ENCODE measurements around the gene ZKSCAN1.

DNA sequence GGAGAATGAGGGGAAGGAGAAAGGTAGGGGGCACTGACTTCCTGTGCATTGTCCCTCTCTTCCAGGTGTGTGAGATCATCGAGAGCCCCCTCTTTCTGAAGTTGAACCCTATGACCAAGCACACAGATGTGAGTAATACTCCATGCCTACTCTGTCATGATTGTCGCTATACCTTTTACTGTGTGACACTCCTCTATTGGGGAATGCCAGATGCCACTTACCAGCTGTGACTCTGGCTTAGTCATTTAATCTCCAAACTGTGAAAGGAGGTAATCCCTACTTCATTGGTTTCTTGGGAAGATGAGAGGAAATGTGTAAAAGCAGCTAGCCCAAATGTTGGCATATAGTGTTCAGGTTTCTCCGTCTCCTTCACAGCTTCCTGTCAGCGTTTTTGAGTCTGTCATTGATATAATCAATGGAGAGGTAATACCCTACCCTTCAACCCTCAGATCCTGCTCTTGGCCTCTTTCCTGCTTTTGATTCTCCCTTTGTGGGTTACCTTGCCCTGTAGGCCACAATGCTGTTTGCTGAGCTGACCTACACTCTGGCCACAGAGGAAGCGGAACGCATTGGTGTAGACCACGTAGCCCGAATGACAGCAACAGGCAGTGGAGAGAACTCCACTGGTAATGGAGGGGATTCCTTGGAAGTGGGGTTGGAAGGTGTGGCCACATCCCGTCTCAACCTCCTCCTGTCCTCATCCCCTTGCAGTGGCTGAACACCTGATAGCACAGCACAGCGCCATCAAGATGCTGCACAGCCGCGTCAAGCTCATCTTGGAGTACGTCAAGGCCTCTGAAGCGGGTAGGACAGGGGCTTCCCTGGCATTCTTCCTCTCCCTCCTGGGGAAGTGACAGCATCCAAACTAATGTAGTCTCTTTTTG, 75.4 kb downstream of the ZKSCAN1 start:
- TF ChIP-seq EZH2 (IDR thresholded peaks at IDR 0.05; ENCODE audit: low read depth, unreplicated experiment): no peak
- TF ChIP-seq, protein P1, sequence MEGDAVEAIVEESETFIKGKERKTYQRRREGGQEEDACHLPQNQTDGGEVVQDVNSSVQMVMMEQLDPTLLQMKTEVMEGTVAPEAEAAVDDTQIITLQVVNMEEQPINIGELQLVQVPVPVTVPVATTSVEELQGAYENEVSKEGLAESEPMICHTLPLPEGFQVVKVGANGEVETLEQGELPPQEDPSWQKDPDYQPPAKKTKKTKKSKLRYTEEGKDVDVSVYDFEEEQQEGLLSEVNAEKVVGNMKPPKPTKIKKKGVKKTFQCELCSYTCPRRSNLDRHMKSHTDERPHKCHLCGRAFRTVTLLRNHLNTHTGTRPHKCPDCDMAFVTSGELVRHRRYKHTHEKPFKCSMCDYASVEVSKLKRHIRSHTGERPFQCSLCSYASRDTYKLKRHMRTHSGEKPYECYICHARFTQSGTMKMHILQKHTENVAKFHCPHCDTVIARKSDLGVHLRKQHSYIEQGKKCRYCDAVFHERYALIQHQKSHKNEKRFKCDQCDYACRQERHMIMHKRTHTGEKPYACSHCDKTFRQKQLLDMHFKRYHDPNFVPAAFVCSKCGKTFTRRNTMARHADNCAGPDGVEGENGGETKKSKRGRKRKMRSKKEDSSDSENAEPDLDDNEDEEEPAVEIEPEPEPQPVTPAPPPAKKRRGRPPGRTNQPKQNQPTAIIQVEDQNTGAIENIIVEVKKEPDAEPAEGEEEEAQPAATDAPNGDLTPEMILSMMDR (conservative IDR thresholded peaks at IDR 0.05; ENCODE audit: low read depth in 2 of 2): no peak
- TF ChIP-seq EZH2phosphoT487 (IDR thresholded peaks at IDR 0.05; ENCODE audit: unreplicated experiment): no peak
- no peak for TF ChIP-seq POLR2AphosphoS5 (IDR thresholded peaks at IDR 0.05; ENCODE audit: low read depth)
- TF ChIP-seq ZNF331 (CRISPR knock-in tag; IDR thresholded peaks at IDR 0.05; ENCODE audit: low read depth): no peak
- TF ChIP-seq, protein P2, sequence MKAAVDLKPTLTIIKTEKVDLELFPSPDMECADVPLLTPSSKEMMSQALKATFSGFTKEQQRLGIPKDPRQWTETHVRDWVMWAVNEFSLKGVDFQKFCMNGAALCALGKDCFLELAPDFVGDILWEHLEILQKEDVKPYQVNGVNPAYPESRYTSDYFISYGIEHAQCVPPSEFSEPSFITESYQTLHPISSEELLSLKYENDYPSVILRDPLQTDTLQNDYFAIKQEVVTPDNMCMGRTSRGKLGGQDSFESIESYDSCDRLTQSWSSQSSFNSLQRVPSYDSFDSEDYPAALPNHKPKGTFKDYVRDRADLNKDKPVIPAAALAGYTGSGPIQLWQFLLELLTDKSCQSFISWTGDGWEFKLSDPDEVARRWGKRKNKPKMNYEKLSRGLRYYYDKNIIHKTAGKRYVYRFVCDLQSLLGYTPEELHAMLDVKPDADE (IDR thresholded peaks at IDR 0.05): no peak
- TF ChIP-seq, protein P3, sequence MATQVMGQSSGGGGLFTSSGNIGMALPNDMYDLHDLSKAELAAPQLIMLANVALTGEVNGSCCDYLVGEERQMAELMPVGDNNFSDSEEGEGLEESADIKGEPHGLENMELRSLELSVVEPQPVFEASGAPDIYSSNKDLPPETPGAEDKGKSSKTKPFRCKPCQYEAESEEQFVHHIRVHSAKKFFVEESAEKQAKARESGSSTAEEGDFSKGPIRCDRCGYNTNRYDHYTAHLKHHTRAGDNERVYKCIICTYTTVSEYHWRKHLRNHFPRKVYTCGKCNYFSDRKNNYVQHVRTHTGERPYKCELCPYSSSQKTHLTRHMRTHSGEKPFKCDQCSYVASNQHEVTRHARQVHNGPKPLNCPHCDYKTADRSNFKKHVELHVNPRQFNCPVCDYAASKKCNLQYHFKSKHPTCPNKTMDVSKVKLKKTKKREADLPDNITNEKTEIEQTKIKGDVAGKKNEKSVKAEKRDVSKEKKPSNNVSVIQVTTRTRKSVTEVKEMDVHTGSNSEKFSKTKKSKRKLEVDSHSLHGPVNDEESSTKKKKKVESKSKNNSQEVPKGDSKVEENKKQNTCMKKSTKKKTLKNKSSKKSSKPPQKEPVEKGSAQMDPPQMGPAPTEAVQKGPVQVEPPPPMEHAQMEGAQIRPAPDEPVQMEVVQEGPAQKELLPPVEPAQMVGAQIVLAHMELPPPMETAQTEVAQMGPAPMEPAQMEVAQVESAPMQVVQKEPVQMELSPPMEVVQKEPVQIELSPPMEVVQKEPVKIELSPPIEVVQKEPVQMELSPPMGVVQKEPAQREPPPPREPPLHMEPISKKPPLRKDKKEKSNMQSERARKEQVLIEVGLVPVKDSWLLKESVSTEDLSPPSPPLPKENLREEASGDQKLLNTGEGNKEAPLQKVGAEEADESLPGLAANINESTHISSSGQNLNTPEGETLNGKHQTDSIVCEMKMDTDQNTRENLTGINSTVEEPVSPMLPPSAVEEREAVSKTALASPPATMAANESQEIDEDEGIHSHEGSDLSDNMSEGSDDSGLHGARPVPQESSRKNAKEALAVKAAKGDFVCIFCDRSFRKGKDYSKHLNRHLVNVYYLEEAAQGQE (IDR thresholded peaks at IDR 0.05; ENCODE audit: unreplicated experiment): no peak

Measured in GM23338 (cell line).